Activated effector memory CD4-positive, alpha-beta T cell treated with anti-CD3 and anti-CD28 coated beads, Interleukin-2, amount 50 U/mL, for 16 hours (primary cell): ENCODE measurements around the gene WDR49.

ENCODE experiments used
- DNase-seq: peaks from one replicate; pipeline ENCODE4 v3.0.0-alpha.2; 2020

The WDR49 gene

GRCh38 chr3:167611718-167612117 lies 42.0 kb downstream of the WDR49 start:
- no peak for DNase-seq

- DNase-seq = no peak
These were observed 44.6 kb downstream of the WDR49 start for GRCh38 chr3:167609156-167609555.

- DNase-seq = no peak
These were observed 46.9 kb downstream of the WDR49 start for GRCh38 chr3:167606836-167607235.

- no peak for DNase-seq
These were observed 47.9 kb downstream of the WDR49 start for GRCh38 chr3:167605871-167606270.

- no peak for DNase-seq
These were observed 51.7 kb downstream of the WDR49 start for GRCh38 chr3:167602041-167602440.

GRCh38 chr3:167587651-167588050 lies 66.1 kb downstream of the WDR49 start:
- no peak for DNase-seq

- no peak for DNase-seq
These were observed 78.6 kb downstream of the WDR49 start for GRCh38 chr3:167575000-167575600.

- DNase-seq = no peak
These were observed 80.8 kb downstream of the WDR49 start for GRCh38 chr3:167572991-167573390.

- no peak for DNase-seq
These were observed 85.1 kb downstream of the WDR49 start for GRCh38 chr3:167568634-167569033.

- no peak for DNase-seq
These were observed 88.3 kb downstream of the WDR49 start for GRCh38 chr3:167565489-167565888.

- DNase-seq = no peak
These were observed 89.1 kb downstream of the WDR49 start for GRCh38 chr3:167564612-167565011.

GRCh38 chr3:167559924-167560323 lies 93.8 kb downstream of the WDR49 start:
- no peak for DNase-seq

GRCh38 chr3:167554898-167555297 lies 98.8 kb downstream of the WDR49 start:
- DNase-seq = no peak

- DNase-seq = no peak
These were observed 115.7 kb downstream of the WDR49 start for GRCh38 chr3:167538081-167538480.

- no peak for DNase-seq
These were observed 132.8 kb downstream of the WDR49 start for GRCh38 chr3:167521006-167521355.

- DNase-seq = no peak
These were observed 133.3 kb downstream of the WDR49 start for GRCh38 chr3:167520266-167521005.

GRCh38 chr3:167507954-167508353 lies 145.8 kb downstream of the WDR49 start:
- DNase-seq = no peak

- DNase-seq = no peak
These were observed 151.3 kb downstream of the WDR49 start for GRCh38 chr3:167502401-167502800.

GRCh38 chr3:167501941-167502340 lies 151.8 kb downstream of the WDR49 start:
- DNase-seq = no peak

GRCh38 chr3:167497903-167498302 lies 155.8 kb downstream of the WDR49 start:
- DNase-seq = no peak

- no peak for DNase-seq
These were observed 160.5 kb downstream of the WDR49 start for GRCh38 chr3:167493244-167493643.

GRCh38 chr3:167491621-167492020 lies 162.1 kb downstream of the WDR49 start:
- no peak for DNase-seq

GRCh38 chr3:167489571-167489970 lies 164.2 kb downstream of the WDR49 start:
- DNase-seq = no peak

- DNase-seq = no peak
These were observed 166.2 kb downstream of the WDR49 start for GRCh38 chr3:167487556-167487955.

GRCh38 chr3:167484551-167484950 lies 169.2 kb downstream of the WDR49 start:
- no peak for DNase-seq
